Body of pancreas (tissue), 4 donors: ENCODE data around the gene ARHGEF11.

Source experiments
- CTCF ChIP-seq, 7 experiments: fragments of 450-650 bp in 4 of 7; fragments of 200-600 bp in 3 of 7; sonication (generic) in 3 of 7; IDR thresholded peaks; one replicate each; pipeline ENCODE4 v1.5.1; 2016 to 2019; ENCODE audit warnings: antibody characterized with exemption in 7 of 7
- POLR2A ChIP-seq, 3 donors: fragments of 450-650 bp; IDR thresholded peaks; one replicate each; pipeline ENCODE4 v1.6.1; 2016; ENCODE audit warnings: antibody characterized with exemption in 3 of 3, mild to moderate bottlenecking in 2 of 3

GRCh38 chr1:156992215-156992614, 53.3 kb downstream of the ARHGEF11 start:
- TF ChIP-seq CTCF (IDR thresholded peaks at IDR 0.05) (no peak), POLR2A (IDR thresholded peaks at IDR 0.05) (no peak)
